Hepatocyte (in vitro differentiated cells): ENCODE data around the gene LDLRAD3. TPM values are rescaled to one million over a fixed set of nuclear protein-coding genes. Genes with fewer than 3 reads are reported as not detected.

Source experiments
- DNase-seq: peaks from one replicate; pipeline ENCODE4 v3.0.0-alpha.2; 2016; ENCODE audit warnings: low spot score
- H2AFZ ChIP-seq: fragments of 200-600 bp; sonication (generic); 2 replicates; pipeline ENCODE4 v1.6.0; 2016; ENCODE audit warnings: antibody characterized with exemption, mild to moderate bottlenecking
- H3K27ac ChIP-seq: fragments of 200-600 bp; sonication (generic); 2 replicates; pipeline ENCODE4 v1.5.1; 2016; ENCODE audit warnings: mild to moderate bottlenecking
- H3K27me3 ChIP-seq: fragments of 200-600 bp; sonication (generic); 2 replicates; pipeline ENCODE4 v1.6.1; 2016
- H3K36me3 ChIP-seq: fragments of 200-600 bp; sonication (generic); replicated peaks from 2 replicates; pipeline ENCODE4 v1.5.1; 2016; ENCODE audit warnings: low read depth; ENCODE audit not compliant: insufficient read depth
- H3K4me1 ChIP-seq: fragments of 200-600 bp; sonication (generic); 2 replicates; pipeline ENCODE4 v1.5.1; 2016; ENCODE audit warnings: mild to moderate bottlenecking, moderate library complexity; ENCODE audit not compliant: insufficient read depth
- H3K4me2 ChIP-seq: fragments of 200-600 bp; sonication (generic); 2 replicates; pipeline ENCODE4 v1.6.0; 2016
- H3K4me3 ChIP-seq: fragments of 200-600 bp; sonication (generic); 2 replicates; pipeline ENCODE4 v1.5.1; 2016; ENCODE audit warnings: mild to moderate bottlenecking
- H3K79me2 ChIP-seq: fragments of 200-600 bp; sonication (generic); 2 replicates; pipeline ENCODE4 v1.6.0; 2017; ENCODE audit warnings: mild to moderate bottlenecking
- H3K9me2 ChIP-seq: fragments of 200-600 bp; sonication (generic); replicated peaks from 2 replicates; pipeline ENCODE4 v1.6.0; 2017; ENCODE audit warnings: mild to moderate bottlenecking; ENCODE audit not compliant: insufficient read depth
- H3K9me3 ChIP-seq: fragments of 200-600 bp; sonication (generic); 2 replicates; pipeline ENCODE4 v1.5.1; 2016; ENCODE audit warnings: low read depth, mild to moderate bottlenecking
- H4K20me1 ChIP-seq: fragments of 200-600 bp; sonication (generic); 2 replicates; pipeline ENCODE4 v1.6.0; 2016; ENCODE audit warnings: mild to moderate bottlenecking; ENCODE audit not compliant: insufficient read depth, poor library complexity, severe bottlenecking
- CTCF ChIP-seq: fragments of 200-600 bp; sonication (generic); IDR thresholded peaks from 2 replicates; pipeline ENCODE4 v1.5.1; 2016; ENCODE audit warnings: antibody characterized with exemption, mild to moderate bottlenecking; ENCODE audit not compliant: poor library complexity
- EZH2 ChIP-seq: fragments of 200-600 bp; sonication (generic); IDR thresholded peaks from 2 replicates; pipeline ENCODE4 v1.6.1; 2016; ENCODE audit warnings: antibody characterized with exemption, mild to moderate bottlenecking, borderline replicate concordance
- EZH2phosphoT487 ChIP-seq: fragments of 200-600 bp; sonication (generic); IDR thresholded peaks from one replicate; pipeline ENCODE4 v1.6.1; 2018; ENCODE audit warnings: antibody characterized with exemption, mild to moderate bottlenecking, low read depth, moderate library complexity; ENCODE audit not compliant: unreplicated experiment, severe bottlenecking
- WGBS: methylation state at CpG from one replicate; pipeline ENCODE4 v1.1.6; 2016; ENCODE audit warnings: low lambda C conversion rate; ENCODE audit errors: missing lambda C conversion rate; 5-methylcytosine and 5-hydroxymethylcytosine counted together
- polyA plus RNA-seq: library from polyadenylated mRNA; unstranded; fragments of >200 nt; fragmentation: Nextera tagmentation; extraction: Ambion mirVana; gene quantifications from 2 replicates; pipeline ENCODE4 v1.2.1, GENCODE V29; 2016
- total RNA-seq: library from RNA; depleted of rRNA; stranded (reverse); fragments of >200 nt; gene quantifications from 2 replicates; pipeline ENCODE4 v1.2.3, GENCODE V29; 2014

The LDLRAD3 gene
- total and polyA plus RNA-seq, 2 experiments from 2014 or later: 12.2 TPM

- H3K27me3 ChIP-seq: no peaks in the 10 kb centered on the region
- 99% methylated on average over 15 of the region's 15 CpGs for WGBS
Observed at GRCh38 chr11:36227044-36227443, 283.2 kb downstream of the LDLRAD3 start.

GRCh38 chr11:36228689-36229088 is 284.8 kb downstream of the LDLRAD3 start:
- H2AFZ ChIP-seq: no peak overlapping the region
- WGBS: 98% methylated on average over 8 of the region's 8 CpGs

More at GRCh38 chr11:36227044-36227443, 283.2 kb downstream of the LDLRAD3 start:
- Histone ChIP-seq H3K79me2 (no peaks in the 10 kb centered on the region), H3K4me2 (no peak overlapping the region), H2AFZ (no peak overlapping the region), H3K27ac (no peak overlapping the region), H3K36me3 (no peaks in the 10 kb centered on the region), H3K4me3 (no peak overlapping the region), H3K9me2 (no peaks in the 10 kb centered on the region), H3K4me1 (peaks cover 7% of the 10 kb centered on the region), H3K9me3 (no peaks in the 10 kb centered on the region), H4K20me1 (no peaks in the 10 kb centered on the region)
- TF ChIP-seq EZH2phosphoT487 (no peak), EZH2 (no peak), CTCF (no peak)
- DNase-seq: no peak

GRCh38 chr11:36229091-36229705 is 285.3 kb downstream of the LDLRAD3 start:
- H4K20me1 ChIP-seq: no peaks in the 10 kb centered on the region
- no peaks in the 10 kb centered on the region for H3K36me3 ChIP-seq
- H3K9me3 ChIP-seq: no peaks in the 10 kb centered on the region
- no peak overlapping the region for H2AFZ ChIP-seq
- DNase-seq: no peak
- no peak overlapping the region for H3K4me2 ChIP-seq
- 88% methylated on average over 12 of the region's 12 CpGs for WGBS
- peaks cover 7% of the 10 kb centered on the region for H3K4me1 ChIP-seq
- no peaks in the 10 kb centered on the region for H3K79me2 ChIP-seq
- H3K9me2 ChIP-seq: no peaks in the 10 kb centered on the region
- no peak overlapping the region for H3K4me3 ChIP-seq
- TF ChIP-seq CTCF (no peak), EZH2phosphoT487 (no peak), EZH2 (no peak)
- H3K27ac ChIP-seq: no peak overlapping the region
- no peaks in the 10 kb centered on the region for H3K27me3 ChIP-seq

More at GRCh38 chr11:36228689-36229088, 284.8 kb downstream of the LDLRAD3 start:
- H3K4me1 ChIP-seq: peaks cover 7% of the 10 kb centered on the region
- no peak for TF ChIP-seq CTCF
- no peak for TF ChIP-seq EZH2phosphoT487
- TF ChIP-seq EZH2: no peak
- no peak overlapping the region for H3K27ac ChIP-seq
- H3K4me2 ChIP-seq: no peak overlapping the region
- no peak overlapping the region for H3K4me3 ChIP-seq
- H3K9me3 ChIP-seq: no peaks in the 10 kb centered on the region
- H3K27me3 ChIP-seq: no peaks in the 10 kb centered on the region
- no peaks in the 10 kb centered on the region for H3K9me2 ChIP-seq
- DNase-seq: no peak
- no peaks in the 10 kb centered on the region for H4K20me1 ChIP-seq
- H3K36me3 ChIP-seq: no peaks in the 10 kb centered on the region
- H3K79me2 ChIP-seq: no peaks in the 10 kb centered on the region
